BJ (cell line): Measurements from ENCODE around the gene MORF4L1. TPM values are rescaled to one million over a fixed set of nuclear protein-coding genes. Genes with fewer than 3 reads are reported as not detected.

Experiments
- CTCF ChIA-PET: fragments of 350-600 bp; formaldehyde crosslinking; extraction: SDS; loops from one replicate; lab custom pipeline; 2021; ENCODE audit warnings: antibody characterized with exemption, inconsistent platforms; lab: Yijun Ruan, JAX
- POLR2A ChIA-PET: fragments of 300-600 bp; sonication (Branson Sonifier 250); formaldehyde crosslinking; extraction: SDS; loops from one replicate; lab custom pipeline; 2021; ENCODE audit warnings: antibody characterized with exemption; lab: Charles Lee
- DNase-seq: peaks from one replicate; pipeline ENCODE4 v3.0.0-alpha.2; 2011; ENCODE audit warnings: low read depth
- H3K27me3 ChIP-seq: 2 replicates; pipeline ENCODE4 v1.6.0; 2011; ENCODE audit warnings: low read length; ENCODE audit not compliant: control insufficient read depth, insufficient read depth
- H3K36me3 ChIP-seq: 2 replicates; pipeline ENCODE4 v1.5.1; 2011; ENCODE audit warnings: low read length; ENCODE audit not compliant: control insufficient read depth, insufficient read depth
- H3K4me3 ChIP-seq: 2 replicates; pipeline ENCODE4 v1.5.1; 2011; ENCODE audit warnings: low read depth, mild to moderate bottlenecking, control low read depth, low read length
- polyA plus RNA-seq: library from polyadenylated mRNA; depleted of rRNA; stranded (reverse); fragments of >200 nt; gene quantifications from 2 replicates; pipeline ENCODE4 v1.2.3, GENCODE V29; 2011
- TF ChIP-seq, protein P1 (sequence below): IDR thresholded peaks from 2 replicates; pipeline ENCODE4 v1.5.1; 2011; ENCODE audit warnings: low read depth, mild to moderate bottlenecking, control low read depth, inconsistent platforms, low read length, moderate library complexity; ENCODE audit not compliant: insufficient read depth

Gene MORF4L1
- polyA plus RNA-seq, 1 experiment, result 199 TPM

DNA sequence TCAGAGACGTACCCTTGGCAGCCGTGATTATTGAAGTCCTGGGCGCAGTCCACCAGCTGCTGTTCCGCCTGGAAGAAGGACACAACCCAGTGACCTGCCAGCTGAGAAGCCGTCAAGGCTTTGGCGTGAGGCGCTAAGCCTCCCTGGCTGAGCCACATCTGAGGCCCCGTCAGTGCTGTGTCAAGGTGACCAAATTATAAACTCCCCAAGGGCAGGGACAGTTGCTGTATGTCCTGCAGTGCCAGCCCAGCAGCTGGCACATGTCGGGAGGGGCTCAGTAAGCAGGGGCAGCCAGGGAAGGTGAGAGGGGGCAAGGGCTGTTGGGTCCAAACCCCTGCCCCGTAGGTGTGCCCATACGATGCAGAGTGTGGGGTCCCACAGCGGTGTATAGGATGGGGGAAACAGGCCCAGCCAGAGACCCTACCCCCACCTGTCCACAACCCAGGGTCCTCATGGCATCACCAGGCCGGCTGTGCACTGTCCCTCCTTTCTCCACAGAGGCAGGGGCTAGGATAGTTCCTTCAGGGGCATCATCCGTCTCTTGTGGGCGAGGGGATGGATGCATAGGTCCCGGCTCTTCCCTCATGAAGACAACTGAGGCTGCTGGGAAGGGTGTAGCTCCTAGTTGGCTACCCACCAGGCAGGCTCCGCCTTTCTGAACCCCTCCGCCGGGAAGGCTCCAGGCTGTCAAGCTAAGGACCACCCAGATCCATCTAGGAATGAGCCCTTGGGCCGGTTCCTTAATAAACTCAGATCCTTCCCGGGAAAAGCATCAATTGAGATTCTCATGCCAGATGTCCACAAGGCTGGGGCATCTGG, 59.0 kb downstream of the MORF4L1 start:
- POLR2A ChIA-PET, result no interaction called here
- DNase-seq, result no peak
- peaks cover 6% of the 10 kb centered on the region for H3K36me3 ChIP-seq
- TF ChIP-seq, protein P1, sequence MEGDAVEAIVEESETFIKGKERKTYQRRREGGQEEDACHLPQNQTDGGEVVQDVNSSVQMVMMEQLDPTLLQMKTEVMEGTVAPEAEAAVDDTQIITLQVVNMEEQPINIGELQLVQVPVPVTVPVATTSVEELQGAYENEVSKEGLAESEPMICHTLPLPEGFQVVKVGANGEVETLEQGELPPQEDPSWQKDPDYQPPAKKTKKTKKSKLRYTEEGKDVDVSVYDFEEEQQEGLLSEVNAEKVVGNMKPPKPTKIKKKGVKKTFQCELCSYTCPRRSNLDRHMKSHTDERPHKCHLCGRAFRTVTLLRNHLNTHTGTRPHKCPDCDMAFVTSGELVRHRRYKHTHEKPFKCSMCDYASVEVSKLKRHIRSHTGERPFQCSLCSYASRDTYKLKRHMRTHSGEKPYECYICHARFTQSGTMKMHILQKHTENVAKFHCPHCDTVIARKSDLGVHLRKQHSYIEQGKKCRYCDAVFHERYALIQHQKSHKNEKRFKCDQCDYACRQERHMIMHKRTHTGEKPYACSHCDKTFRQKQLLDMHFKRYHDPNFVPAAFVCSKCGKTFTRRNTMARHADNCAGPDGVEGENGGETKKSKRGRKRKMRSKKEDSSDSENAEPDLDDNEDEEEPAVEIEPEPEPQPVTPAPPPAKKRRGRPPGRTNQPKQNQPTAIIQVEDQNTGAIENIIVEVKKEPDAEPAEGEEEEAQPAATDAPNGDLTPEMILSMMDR, result no peak
- CTCF ChIA-PET, result interaction anchor here (1.5 to 1.6 kb wide), 2 partner anchors 17 to 253 kb away, joined by 4 read pairs; no protein-coding TSS in a partner anchor
- H3K4me3 ChIP-seq, result no peak overlapping the region
- peaks cover 4% of the 10 kb centered on the region; the same call in 1 of the 2 replicates for H3K27me3 ChIP-seq

DNA sequence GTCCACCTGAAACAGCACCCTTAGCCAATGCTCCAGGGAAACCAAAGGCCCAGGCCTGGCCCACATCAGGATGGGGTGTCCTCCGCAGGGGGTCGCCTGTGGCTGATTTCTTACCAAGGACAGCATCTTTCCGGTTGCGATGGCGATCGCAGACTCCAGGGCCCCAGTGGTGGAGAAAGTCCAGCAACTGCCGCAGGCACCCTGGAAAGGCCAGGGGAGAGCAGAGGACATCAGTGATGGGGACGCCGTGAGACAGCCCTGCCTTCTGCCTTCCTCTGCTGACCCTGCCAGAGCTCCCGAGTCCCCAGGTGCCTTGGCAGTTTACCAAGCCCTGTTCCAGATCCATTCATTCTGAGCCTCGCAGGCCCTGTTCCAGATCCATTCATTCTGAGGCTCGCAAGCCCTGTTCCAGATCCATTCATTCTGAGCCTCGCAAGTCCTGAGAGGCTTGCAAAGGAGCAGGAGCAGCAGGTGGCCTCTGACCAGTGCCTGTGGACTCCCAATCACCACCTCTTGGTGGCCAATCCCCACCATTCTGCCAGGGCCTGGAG, 59.6 kb downstream of the MORF4L1 start:
- POLR2A ChIA-PET, result no interaction called here
- Histone ChIP-seq H3K27me3 (peaks cover 4% of the 10 kb centered on the region; the same call in 1 of the 2 replicates), H3K36me3 (peaks cover 3% of the 10 kb centered on the region), H3K4me3 (no peak overlapping the region)
- no peak for DNase-seq
- TF ChIP-seq, protein P1, result no peak
- CTCF ChIA-PET, result interaction anchor here (1.6 kb wide), 1 partner anchor 96 kb away, joined by 3 read pairs; no protein-coding TSS in a partner anchor

DNA sequence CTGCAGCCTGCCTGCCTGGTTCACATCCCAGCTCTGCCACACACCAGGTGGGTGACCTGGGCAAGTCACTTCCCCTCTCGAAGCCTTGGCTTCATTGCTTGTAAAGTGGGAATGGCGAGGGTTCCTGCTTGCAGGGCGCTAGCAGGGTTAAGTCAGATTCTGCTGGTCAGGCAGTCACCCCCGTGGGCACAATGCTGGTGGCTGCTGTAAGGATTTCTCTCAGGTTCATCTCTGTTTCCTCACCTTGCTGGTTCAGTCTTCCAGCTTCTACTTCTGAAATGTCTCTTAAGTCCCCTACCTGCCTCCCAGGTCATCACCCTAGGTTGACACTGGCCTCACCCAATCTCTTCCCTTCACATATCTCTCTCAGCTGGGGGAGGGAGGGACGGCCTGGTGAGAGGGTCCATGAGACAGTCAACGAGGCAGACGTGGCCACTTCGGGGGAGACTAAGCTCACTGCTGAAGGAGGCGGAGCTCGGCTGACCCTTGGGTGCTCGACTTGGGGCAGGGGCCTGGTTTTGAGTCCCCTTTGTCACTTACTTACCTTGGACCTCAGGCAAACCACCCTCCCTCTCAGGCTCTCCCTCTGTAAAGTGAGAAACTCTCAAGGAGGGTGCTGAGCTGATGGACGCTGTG, 60.6 kb downstream of the MORF4L1 start:
- H3K36me3 ChIP-seq, result no peaks in the 10 kb centered on the region
- ChIA-PET POLR2A (no interaction called here), CTCF (interaction anchor here (1.6 kb wide), 1 partner anchor 95 kb away, joined by 3 read pairs; no protein-coding TSS in a partner anchor)
- peaks cover 4% of the 10 kb centered on the region; the same call in 1 of the 2 replicates for H3K27me3 ChIP-seq
- DNase-seq, result no peak
- no peak overlapping the region for H3K4me3 ChIP-seq
- TF ChIP-seq, protein P1, result no peak

DNA sequence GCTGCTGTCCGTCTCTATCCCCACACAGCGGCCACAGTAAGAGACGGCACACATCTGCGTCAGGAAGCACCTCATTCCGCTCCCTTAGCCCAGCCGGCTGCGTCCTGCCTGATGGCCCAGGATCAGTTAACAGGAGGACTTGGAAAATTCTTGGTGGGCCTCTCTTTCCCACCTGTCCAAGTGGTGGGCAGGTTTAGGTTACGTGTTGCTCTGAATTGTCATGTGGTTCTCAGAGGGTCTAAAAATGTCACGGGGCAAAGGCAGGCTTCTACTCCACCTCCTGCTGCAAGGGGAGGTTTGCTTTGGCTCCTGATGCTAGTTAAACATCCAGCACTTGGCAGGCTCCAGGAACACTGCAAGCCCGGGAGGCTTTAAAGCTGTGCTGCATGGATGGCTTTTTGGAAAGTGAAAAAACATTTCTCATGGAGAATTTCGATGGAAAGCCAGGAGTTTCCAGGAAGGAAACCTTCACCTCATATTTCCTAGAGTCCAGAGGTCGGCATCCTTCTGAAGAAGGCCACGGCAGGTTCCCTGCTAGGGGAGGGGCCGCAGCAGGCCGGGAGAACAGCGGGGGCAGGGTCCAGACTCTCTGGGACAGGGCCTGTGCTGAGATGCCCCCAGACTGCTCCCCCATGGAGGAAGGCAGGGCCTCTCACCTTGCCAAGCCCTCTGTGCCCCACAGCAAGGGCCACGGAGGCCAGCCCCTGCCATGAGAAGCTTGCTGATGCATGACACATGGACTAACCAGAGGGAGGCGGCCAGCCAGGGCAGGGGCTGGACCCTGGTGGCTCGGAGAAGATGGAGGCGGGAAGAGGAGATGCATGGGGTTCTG, 61.3 kb downstream of the MORF4L1 start:
- TF ChIP-seq, protein P1, result no peak
- DNase-seq, result no peak
- ChIA-PET CTCF (interaction anchor here (0.5 to 1.6 kb wide), 2 partner anchors 52 to 94 kb away, joined by 3 read pairs; no protein-coding TSS in a partner anchor), POLR2A (no interaction called here)
- H3K36me3 ChIP-seq, result no peaks in the 10 kb centered on the region
- H3K27me3 ChIP-seq, result peaks cover 4% of the 10 kb centered on the region; the same call in 1 of the 2 replicates
- H3K4me3 ChIP-seq, result no peak overlapping the region
